Measurements from ENCODE around the gene CEBPG. TPM values are rescaled to one million over a fixed set of nuclear protein-coding genes. Genes with fewer than 3 reads are reported as not detected.

CEBPG gene
- total RNA-seq, 1 donor from 2014 or later = 32.0 TPM

DNA sequence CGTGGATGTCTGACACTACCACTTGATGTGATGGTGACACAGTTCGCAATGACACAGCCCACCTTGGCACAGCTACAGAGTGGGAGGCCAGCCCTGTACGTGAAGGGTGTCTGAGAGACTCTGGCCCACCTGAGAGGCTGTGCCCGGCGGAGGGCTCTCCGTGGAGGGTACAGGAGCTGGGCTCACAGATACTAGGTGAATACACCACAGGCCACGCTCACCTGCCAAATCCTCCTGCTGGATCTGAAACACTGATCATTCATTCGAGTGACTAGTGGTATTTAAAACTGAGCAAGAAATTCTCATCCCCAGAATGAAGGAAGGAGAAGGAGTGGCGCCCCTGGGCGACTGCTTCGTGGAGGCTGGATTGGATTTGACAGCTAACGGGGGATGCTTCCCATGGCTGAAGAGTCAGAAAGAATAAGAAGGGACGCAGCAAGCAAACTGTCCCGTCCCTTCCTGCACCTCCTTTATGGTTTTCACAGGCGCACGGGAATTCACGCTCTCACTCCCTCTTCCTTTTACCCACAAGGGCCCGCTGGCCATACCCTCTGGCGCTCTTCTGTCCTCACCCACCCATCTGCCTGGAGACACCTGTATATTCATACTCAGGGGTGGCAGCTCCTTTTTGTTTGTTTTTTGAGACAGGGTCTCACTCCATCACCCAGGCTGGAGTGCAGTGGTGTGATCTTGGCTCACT is 25.0 kb downstream of the CEBPG start:
- Mint-ChIP-seq H3K27me3 (no peaks in the 10 kb centered on the region), H3K4me3 (no peak overlapping the region), H3K4me1 (no peaks in the 10 kb centered on the region), H3K27ac (no peak overlapping the region), H3K9me3 (no peaks in the 10 kb centered on the region), H3K36me3 (ENCODE audit: low read depth) (peaks cover 2% of the 10 kb centered on the region)
- POLR2A ChIA-PET = no interaction called here
- ATAC-seq (ENCODE audit: low read depth) = no peak
- TF ChIP-seq CTCF (IDR thresholded peaks at IDR 0.05) = no peak
- CTCF ChIA-PET = no interaction called here
- intact Hi-C loops (cut with micrococcal nuclease) = no loop called here
- DNase-seq = no peak

GRCh38 chr19:33399081-33399744 is 25.7 kb downstream of the CEBPG start:
- no peaks in the 10 kb centered on the region for H3K27me3 Mint-ChIP-seq
- DNase-seq (no peak), ATAC-seq (ENCODE audit: low read depth) (no peak)
- POLR2A ChIA-PET = no interaction called here
- H3K36me3 Mint-ChIP-seq (ENCODE audit: low read depth) = peaks cover 2% of the 10 kb centered on the region
- H3K9me3 Mint-ChIP-seq = no peaks in the 10 kb centered on the region
- no peak overlapping the region for H3K4me3 Mint-ChIP-seq
- CTCF ChIA-PET = no interaction called here
- intact Hi-C loops (cut with micrococcal nuclease) = no loop called here
- TF ChIP-seq CTCF (IDR thresholded peaks at IDR 0.05) = no peak
- no peaks in the 10 kb centered on the region for H3K4me1 Mint-ChIP-seq
- H3K27ac Mint-ChIP-seq = no peak overlapping the region

GRCh38 chr19:33399745-33400681 is 26.5 kb downstream of the CEBPG start:
- ChIA-PET POLR2A (no interaction called here), CTCF (no interaction called here)
- no peak overlapping the region for H3K27ac Mint-ChIP-seq
- TF ChIP-seq CTCF (IDR thresholded peaks at IDR 0.05) = no peak
- no peaks in the 10 kb centered on the region for H3K27me3 Mint-ChIP-seq
- peaks cover 2% of the 10 kb centered on the region for H3K36me3 Mint-ChIP-seq (ENCODE audit: low read depth)
- intact Hi-C loops (cut with micrococcal nuclease) = loop anchor here (10.0 kb wide), 1 partner anchor 95 kb away; the partner anchor contains the start of gene CEBPA
- no peaks in the 10 kb centered on the region for H3K9me3 Mint-ChIP-seq
- H3K4me1 Mint-ChIP-seq = no peaks in the 10 kb centered on the region
- DNase-seq (no peak), ATAC-seq (ENCODE audit: low read depth) (no peak)
- no peak overlapping the region for H3K4me3 Mint-ChIP-seq

GRCh38 chr19:33400856-33401682 is 27.6 kb downstream of the CEBPG start:
- DNase-seq (no peak), ATAC-seq (ENCODE audit: low read depth) (no peak)
- H3K4me3 Mint-ChIP-seq = no peak overlapping the region
- intact Hi-C loops (cut with micrococcal nuclease) = loop anchor here (10.0 kb wide), 1 partner anchor 96 kb away; the partner anchor contains the start of gene CEBPA
- no peak overlapping the region for H3K27ac Mint-ChIP-seq
- CTCF ChIA-PET = no interaction called here
- H3K36me3 Mint-ChIP-seq (ENCODE audit: low read depth) = peaks cover 2% of the 10 kb centered on the region
- no peak for TF ChIP-seq CTCF (IDR thresholded peaks at IDR 0.05)
- POLR2A ChIA-PET = no interaction called here
- no peaks in the 10 kb centered on the region for H3K27me3 Mint-ChIP-seq
- no peaks in the 10 kb centered on the region for H3K4me1 Mint-ChIP-seq
- no peaks in the 10 kb centered on the region for H3K9me3 Mint-ChIP-seq

Data from activated B cell treated with CpG ODN at 0.5 μM for 24 hours (primary cell).